ENCODE measurements around the gene MRPL24.

MRPL24 gene

DNA sequence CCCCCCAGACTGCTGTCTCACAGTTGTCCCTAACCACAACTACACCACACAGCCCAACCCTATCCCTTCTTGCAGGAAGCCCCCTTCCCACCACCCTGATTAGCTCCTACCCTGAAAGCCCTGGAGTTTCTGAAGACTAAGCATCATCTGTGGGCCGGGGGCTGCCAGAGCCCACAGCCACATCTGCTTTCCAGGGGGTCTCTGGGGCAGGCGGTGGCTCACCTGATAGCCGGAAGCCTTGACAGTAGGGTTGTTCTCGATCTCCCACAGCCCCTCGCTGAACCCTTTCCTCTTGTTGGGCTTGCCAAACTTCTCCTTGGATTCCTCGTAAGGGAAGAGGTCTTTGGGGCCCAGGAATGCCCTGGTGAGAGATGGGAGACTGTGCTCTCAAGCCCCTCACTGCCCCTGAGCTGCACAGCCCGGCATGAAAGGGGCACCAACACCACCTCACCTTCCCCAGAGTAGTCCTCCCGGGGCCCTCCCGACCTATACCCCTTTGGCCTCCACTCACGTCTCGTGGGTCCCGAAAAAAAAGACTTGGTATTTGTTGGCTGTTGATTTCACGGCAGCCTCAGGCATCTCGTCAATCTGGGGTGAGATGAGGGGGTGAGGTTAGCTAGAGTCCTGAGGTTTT is 4.0 kb upstream of the MRPL24 start:
- no peak overlapping the region for H3K9ac ChIP-seq
- H3K4me2 ChIP-seq (ENCODE audit: low read length) = no peak overlapping the region
- no peak overlapping the region for H3K27ac ChIP-seq
- TF ChIP-seq CTCF (IDR thresholded peaks at IDR 0.05) = no peak
- H3K9me3 ChIP-seq (ENCODE audit: control insufficient read depth, low read length) = no peaks in the 10 kb centered on the region
- H2AFZ ChIP-seq = no peak overlapping the region
- no peaks in the 10 kb centered on the region for H3K27me3 ChIP-seq (ENCODE audit: control insufficient read depth, insufficient read depth, low read length)
- H3K36me3 ChIP-seq (ENCODE audit: control insufficient read depth, insufficient read depth, low read length) = no peaks in the 10 kb centered on the region
- H3K79me2 ChIP-seq = peaks cover 24% of the 10 kb centered on the region
- no peak overlapping the region for H3K4me3 ChIP-seq (ENCODE audit: low read depth, low read length)
- H3K4me1 ChIP-seq = peaks cover 25% of the 10 kb centered on the region

DNA sequence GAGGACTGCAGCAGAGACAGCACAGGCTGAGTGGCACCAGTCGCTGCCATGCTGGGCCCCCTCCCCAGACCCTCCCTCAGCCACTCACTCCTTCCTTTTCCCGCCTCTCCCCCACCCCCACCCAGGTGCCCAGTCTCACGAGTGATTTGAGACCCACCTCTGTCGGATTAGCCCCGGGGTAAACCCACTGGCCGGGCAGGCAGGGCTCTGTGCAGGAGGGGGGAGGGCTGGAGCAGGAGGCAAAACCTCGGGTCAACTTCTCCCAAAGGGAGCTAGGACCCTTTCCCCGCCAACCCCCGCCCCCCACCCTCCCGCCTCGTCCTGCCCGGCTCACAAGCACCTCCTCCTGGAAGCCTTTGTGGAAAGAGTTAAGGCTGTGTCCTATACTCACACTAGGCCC is 3.5 kb upstream of the MRPL24 start:
- H3K4me2 ChIP-seq (ENCODE audit: low read length) = no peak overlapping the region
- no peak overlapping the region for H3K27ac ChIP-seq
- H2AFZ ChIP-seq = no peak overlapping the region
- no peaks in the 10 kb centered on the region for H3K27me3 ChIP-seq (ENCODE audit: control insufficient read depth, insufficient read depth, low read length)
- no peak overlapping the region for H3K4me3 ChIP-seq (ENCODE audit: low read depth, low read length)
- peaks cover 19% of the 10 kb centered on the region for H3K79me2 ChIP-seq
- H3K9me3 ChIP-seq (ENCODE audit: control insufficient read depth, low read length) = no peaks in the 10 kb centered on the region
- H3K4me1 ChIP-seq = peaks cover 22% of the 10 kb centered on the region
- no peaks in the 10 kb centered on the region for H3K36me3 ChIP-seq (ENCODE audit: control insufficient read depth, insufficient read depth, low read length)
- no peak for TF ChIP-seq CTCF (IDR thresholded peaks at IDR 0.05)
- H3K9ac ChIP-seq = no peak overlapping the region

DNA sequence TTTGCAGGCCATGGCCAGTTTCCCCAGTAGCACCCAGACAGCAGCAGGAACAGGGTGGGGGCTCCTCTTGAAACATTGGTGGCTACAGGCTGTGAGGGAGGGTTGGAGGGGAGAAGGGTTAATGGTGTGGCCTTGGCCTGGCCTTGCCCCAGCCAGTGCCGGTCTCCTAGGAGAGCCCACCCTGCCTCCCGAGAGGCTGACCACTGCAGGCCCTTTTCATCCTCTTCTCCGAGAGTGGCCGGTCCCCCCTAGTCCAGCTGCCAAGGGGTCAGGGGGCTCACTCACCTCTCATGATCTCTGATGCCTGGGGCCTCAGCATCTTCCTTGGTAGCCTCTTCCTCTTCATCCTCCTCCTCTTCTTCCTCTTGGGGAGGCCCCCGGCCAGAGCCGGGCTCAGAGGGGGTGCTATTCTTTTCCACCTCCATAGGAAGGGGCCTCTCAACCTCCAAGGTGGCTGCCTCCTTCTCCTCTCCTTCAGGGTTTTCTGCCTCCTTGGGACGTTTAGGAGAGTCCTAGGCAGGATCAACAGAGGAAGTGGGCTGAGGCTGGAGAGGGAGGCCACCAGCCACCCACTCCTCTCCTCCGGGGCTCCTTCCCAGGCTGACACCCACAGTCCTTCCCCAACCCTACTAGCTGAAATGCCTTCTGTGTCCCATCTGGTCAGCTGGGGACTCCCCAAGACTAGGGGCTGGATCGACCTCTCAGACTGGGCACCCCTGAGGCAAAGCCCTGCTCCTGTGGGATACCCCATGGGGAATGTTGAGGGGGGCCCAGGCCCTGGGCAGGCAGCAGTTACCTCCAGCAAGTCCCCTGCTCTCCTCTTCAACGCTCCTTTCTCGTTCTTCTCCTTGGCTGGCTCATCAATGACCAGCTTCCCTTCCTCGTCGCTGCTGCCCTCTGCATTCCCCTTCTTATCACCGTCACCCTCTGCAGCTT is 2.7 kb upstream of the MRPL24 start:
- no peak overlapping the region for H3K4me2 ChIP-seq (ENCODE audit: low read length)
- H3K36me3 ChIP-seq (ENCODE audit: control insufficient read depth, insufficient read depth, low read length) = no peaks in the 10 kb centered on the region
- peaks cover 14% of the 10 kb centered on the region for H3K79me2 ChIP-seq
- H3K4me1 ChIP-seq = peaks cover 20% of the 10 kb centered on the region
- no peak overlapping the region for H3K27ac ChIP-seq
- no peak for TF ChIP-seq CTCF (IDR thresholded peaks at IDR 0.05)
- H3K9ac ChIP-seq = no peak overlapping the region
- H3K4me3 ChIP-seq (ENCODE audit: low read depth, low read length) = no peak overlapping the region
- no peak overlapping the region for H2AFZ ChIP-seq
- no peaks in the 10 kb centered on the region for H3K9me3 ChIP-seq (ENCODE audit: control insufficient read depth, low read length)
- no peaks in the 10 kb centered on the region for H3K27me3 ChIP-seq (ENCODE audit: control insufficient read depth, insufficient read depth, low read length)

- no peak overlapping the region for H3K9ac ChIP-seq
These were observed 1.9 kb upstream of the MRPL24 start for GRCh38 chr1:156742801-156743200.

More at GRCh38 chr1:156742801-156743200, 1.9 kb upstream of the MRPL24 start:
- Histone ChIP-seq H3K9me3 (ENCODE audit: control insufficient read depth, low read length) (no peaks in the 10 kb centered on the region), H3K27ac (no peak overlapping the region), H3K27me3 (ENCODE audit: control insufficient read depth, insufficient read depth, low read length) (no peaks in the 10 kb centered on the region), H3K4me1 (peaks cover 13% of the 10 kb centered on the region), H3K36me3 (ENCODE audit: control insufficient read depth, insufficient read depth, low read length) (no peaks in the 10 kb centered on the region), H3K4me3 (ENCODE audit: low read depth, low read length) (no peak overlapping the region), H3K4me2 (ENCODE audit: low read length) (no peak overlapping the region), H2AFZ (no peak overlapping the region), H3K79me2 (peaks cover 6% of the 10 kb centered on the region)
- TF ChIP-seq CTCF (IDR thresholded peaks at IDR 0.05) = no peak

Measured in parathyroid adenoma (tissue), 2 donors.